Thyroid gland (tissue), 4 donors: ENCODE measurements around the gene TNFAIP8L3. TPM values are rescaled to one million over a fixed set of nuclear protein-coding genes. Genes with fewer than 3 reads are reported as not detected.
"Not testable (repeated sequence)": the region's sequence is repeated elsewhere in the genome, so short reads cannot be mapped to it uniquely, and the experiment has no call there.

ENCODE experiments used
- DNase-seq, 2 donors: peaks; one replicate each; pipeline ENCODE4 v3.0.0-alpha.2; 2019
- H3K27ac ChIP-seq, 3 donors: fragments of 200-600 bp; sonication (generic); 1 replicate in 2 of 3; 2 replicates in 1 of 3; pipeline ENCODE4 v1.5.1; 2016 to 2019; ENCODE audit warnings: mild to moderate bottlenecking in 1 of 3, moderate library complexity in 1 of 3
- H3K27me3 ChIP-seq: fragments of 200-600 bp; sonication (generic); one replicate; pipeline ENCODE4 v1.5.1; 2019
- H3K36me3 ChIP-seq, 2 donors: fragments of 200-600 bp; sonication (generic); one replicate each; pipeline ENCODE4 v1.5.1; 2016 to 2019
- H3K4me1 ChIP-seq, 2 donors: fragments of 200-600 bp; sonication (generic); one replicate each; pipeline ENCODE4 v1.5.1; 2017 to 2019
- H3K4me3 ChIP-seq, 3 donors: fragments of 200-600 bp; sonication (generic); replicated peaks in 1 of 3; 1 replicate in 2 of 3; 2 replicates in 1 of 3; pipeline ENCODE4 v1.5.1; 2016; ENCODE audit warnings: mild to moderate bottlenecking in 1 of 3
- H3K9me3 ChIP-seq: fragments of 200-600 bp; sonication (generic); one replicate; pipeline ENCODE4 v1.5.1; 2017
- CTCF ChIP-seq, 6 experiments: fragments of 200-600 bp in 3 of 6; fragments of 450-650 bp in 3 of 6; sonication (generic) in 3 of 6; IDR thresholded peaks; one replicate each; pipeline ENCODE4 v1.5.1; 2016 to 2019; ENCODE audit warnings: antibody characterized with exemption in 6 of 6, mild to moderate bottlenecking in 2 of 6, inconsistent platforms in 1 of 6, moderate library complexity in 1 of 6
- POLR2A ChIP-seq, 2 donors: fragments of 450-650 bp; IDR thresholded peaks; one replicate each; pipeline ENCODE4 v1.6.1; 2017; ENCODE audit warnings: antibody characterized with exemption in 2 of 2, mild to moderate bottlenecking in 2 of 2, moderate library complexity in 1 of 2
- WGBS, 2 donors: methylation state at CpG; one replicate each; pipeline ENCODE4 v1.1.5; 2017; 5-methylcytosine and 5-hydroxymethylcytosine counted together
- intact Hi-C: fragments of 100-400 bp; cut with DNase I; formaldehyde crosslinking; loops from one replicate; pipeline ENCODE4 v1.15.1; 2023
- total RNA-seq, 4 donors: library from RNA; depleted of rRNA; stranded (reverse); fragments of >200 nt; gene quantifications; one replicate each; pipeline ENCODE4 v1.2.3, GENCODE V29; 2016

TNFAIP8L3 gene
- total RNA-seq, 4 donors from 2014 or later, result 3.1 to 20.7 (median 7.6) TPM

- DNase-seq, result no peak
- Histone ChIP-seq H3K4me3 (no peak overlapping the region), H3K9me3 (no peaks in the 10 kb centered on the region), H3K36me3 (no peaks in the 10 kb centered on the region), H3K27ac (no peak overlapping the region), H3K4me1 (no peaks in the 10 kb centered on the region), H3K27me3 (no peaks in the 10 kb centered on the region)
- WGBS, 2 donors, result no CpG with 5 or more reads among the region's 2 CpGs
- intact Hi-C loops, result no loop called here
- TF ChIP-seq POLR2A (IDR thresholded peaks at IDR 0.05), result no peak
- TF ChIP-seq CTCF (IDR thresholded peaks at IDR 0.05), result no peak
Measured at GRCh38 chr15:51038974-51039319, 55.8 kb downstream of the TNFAIP8L3 start.

DNA sequence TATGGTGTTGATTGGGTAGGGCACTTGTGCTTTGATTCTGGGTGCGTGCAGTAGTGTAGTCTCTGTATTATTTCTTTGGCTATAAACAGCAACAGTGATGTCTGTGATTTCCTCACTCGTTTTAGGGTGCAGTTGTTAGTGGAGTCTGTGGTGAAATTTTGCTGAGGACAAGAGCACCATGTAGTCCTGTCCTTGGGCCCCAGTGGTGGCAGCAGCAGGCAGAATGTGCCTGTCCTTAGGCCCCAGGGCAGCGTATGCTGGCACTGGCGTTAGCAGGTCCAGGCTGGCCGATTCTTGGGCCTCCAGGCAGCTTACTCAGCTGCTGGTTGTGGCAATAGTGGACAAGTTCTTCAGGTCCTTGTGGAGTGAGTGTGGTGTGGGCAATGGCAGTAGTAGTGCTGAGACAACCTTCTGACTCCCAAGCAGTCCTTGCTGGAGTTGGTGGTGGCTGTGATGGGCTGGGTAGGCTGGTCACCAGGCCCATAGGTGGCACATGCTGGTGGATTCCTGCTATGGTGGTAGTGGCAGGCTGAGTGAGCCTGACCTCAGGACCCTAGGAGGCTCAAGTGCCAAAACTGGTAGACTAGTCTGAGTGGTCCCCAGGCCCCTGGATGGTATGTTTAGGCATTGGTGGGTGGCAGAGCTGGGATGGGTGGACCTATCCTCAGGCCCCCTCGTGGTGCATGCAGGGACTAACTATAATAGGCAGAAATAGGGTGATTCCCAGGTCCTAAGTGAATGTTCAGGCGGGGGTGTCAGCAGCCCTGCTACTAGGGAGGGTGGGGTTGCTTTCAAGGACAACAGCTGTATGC is 56.3 kb downstream of the TNFAIP8L3 start:
- 88 to 91% methylated on average over 6 to 7 of the region's 7 CpGs for WGBS, 2 donors
- no peaks in the 10 kb centered on the region for H3K36me3 ChIP-seq
- H3K9me3 ChIP-seq, result no peaks in the 10 kb centered on the region
- intact Hi-C loops, result no loop called here
- no peaks in the 10 kb centered on the region for H3K4me1 ChIP-seq
- no peaks in the 10 kb centered on the region for H3K27me3 ChIP-seq
- TF ChIP-seq POLR2A (IDR thresholded peaks at IDR 0.05), result no peak
- TF ChIP-seq CTCF (IDR thresholded peaks at IDR 0.05), result no peak
- no peak for DNase-seq
- no peak overlapping the region for H3K4me3 ChIP-seq
- no peak overlapping the region for H3K27ac ChIP-seq

DNA sequence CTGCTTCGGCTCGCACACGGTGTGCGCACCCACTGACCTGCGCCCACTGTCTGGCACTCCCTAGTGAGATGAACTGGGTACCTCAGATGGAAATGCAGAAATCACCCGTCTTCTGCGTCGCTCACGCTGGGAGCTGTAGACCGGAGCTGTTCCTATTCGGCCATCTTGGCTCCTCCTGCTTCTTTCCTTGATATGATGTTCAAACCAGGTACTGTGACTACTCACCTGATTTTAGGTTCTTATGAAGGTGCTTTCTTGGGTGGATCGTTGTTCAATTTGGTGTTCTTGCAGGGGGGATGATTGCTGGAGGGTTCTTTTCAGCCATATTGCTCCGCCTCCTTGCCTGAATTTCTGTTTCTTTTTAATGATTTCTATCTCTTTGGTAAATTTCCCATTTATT is 57.2 kb downstream of the TNFAIP8L3 start:
- H3K4me3 ChIP-seq, H3K9me3 ChIP-seq, H3K27ac ChIP-seq, DNase-seq, H3K4me1 ChIP-seq, intact Hi-C loops, H3K36me3 ChIP-seq, H3K27me3 ChIP-seq: not testable (repeated sequence)
- WGBS, 2 donors, result 98% methylated on average over 13 of the region's 13 CpGs

GRCh38 chr15:51030649-51031316 is 63.9 kb downstream of the TNFAIP8L3 start:
- no peak for TF ChIP-seq POLR2A (IDR thresholded peaks at IDR 0.05)
- no peak for TF ChIP-seq CTCF (IDR thresholded peaks at IDR 0.05)
- peak overlapping the region; percentile 7 to 48 (median 33) for H3K27ac ChIP-seq
- peak; percentile 65 to 69 for DNase-seq
- 53 to 71% methylated on average over 6 of the region's 6 CpGs for WGBS, 2 donors
- H3K4me3 ChIP-seq, result no peak overlapping the region
- H3K9me3 ChIP-seq, result no peaks in the 10 kb centered on the region
- H3K27me3 ChIP-seq, result no peaks in the 10 kb centered on the region
- intact Hi-C loops, result no loop called here
- H3K4me1 ChIP-seq, result peaks cover 9 to 11% of the 10 kb centered on the region in 2 donors
- H3K36me3 ChIP-seq, result no peaks in the 10 kb centered on the region

GRCh38 chr15:51025454-51025846 is 69.3 kb downstream of the TNFAIP8L3 start:
- no peak for DNase-seq
- 91 to 97% methylated on average over 3 of the region's 3 CpGs for WGBS, 2 donors
- no peaks in the 10 kb centered on the region for H3K27me3 ChIP-seq
- H3K9me3 ChIP-seq, result no peaks in the 10 kb centered on the region
- no peaks in the 10 kb centered on the region for H3K36me3 ChIP-seq
- no peak overlapping the region for H3K4me3 ChIP-seq
- TF ChIP-seq POLR2A (IDR thresholded peaks at IDR 0.05), result no peak
- TF ChIP-seq CTCF (IDR thresholded peaks at IDR 0.05), result no peak
- no peak overlapping the region for H3K27ac ChIP-seq
- intact Hi-C loops, result no loop called here
- H3K4me1 ChIP-seq, result peaks cover 3% of the 10 kb centered on the region in 2 donors
